SIG-M5 treated with dmso at 0.1 percent for 504 hours (cell line): ENCODE measurements around the gene RNF144A.

Experiments used
- DNase-seq: peaks from one replicate; lab custom pipeline; 2025; ENCODE audit not compliant: unreplicated experiment; lab: John Stamatoyannopoulos, UW

Gene RNF144A

DNA sequence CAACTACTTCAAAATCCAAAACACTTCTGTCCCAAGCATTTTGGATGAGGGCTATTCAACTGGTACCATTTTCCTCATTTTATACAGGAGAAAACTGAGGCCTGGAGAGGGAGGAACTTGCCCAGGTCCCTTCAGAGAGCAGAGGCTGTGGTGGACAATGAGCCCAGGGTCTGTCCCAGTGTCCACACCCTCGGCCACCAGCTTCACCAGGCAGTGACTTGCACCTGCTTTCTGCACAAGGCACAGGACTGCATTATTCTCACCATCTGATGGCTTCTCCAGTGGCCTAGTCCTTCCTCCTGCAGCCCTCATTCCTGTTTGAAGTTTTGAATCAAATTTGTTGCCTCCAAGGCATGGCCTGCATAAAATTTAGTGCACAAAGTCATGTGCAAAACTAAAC lies 53.3 kb downstream of the RNF144A start:
- no peak for DNase-seq

DNA sequence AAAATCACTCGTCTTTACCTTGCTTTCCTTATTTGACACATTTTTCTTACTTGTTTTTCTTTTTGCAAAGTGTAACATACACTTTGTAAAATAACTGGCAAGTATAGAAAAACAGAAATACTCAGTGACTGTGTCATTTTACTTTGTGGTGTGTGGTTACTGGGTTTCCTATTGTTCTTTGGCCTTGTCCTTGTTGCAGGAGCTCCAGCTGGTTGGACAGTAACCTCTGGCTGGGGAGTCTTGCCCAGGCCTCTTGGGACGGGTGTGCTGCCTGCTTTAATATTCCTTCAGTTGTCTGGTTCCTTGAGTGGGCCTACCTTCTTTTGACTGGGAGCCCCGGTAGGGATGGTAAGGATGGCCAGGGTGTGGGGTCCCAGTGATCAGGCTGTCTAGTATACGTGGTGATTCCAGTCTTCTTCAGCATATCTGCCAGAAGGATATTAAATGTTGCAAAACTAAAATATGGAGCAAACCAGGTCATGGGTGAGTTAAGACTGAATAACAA lies 53.8 kb downstream of the RNF144A start:
- no peak for DNase-seq

GRCh38 chr2:6971502-6971901 lies 54.3 kb downstream of the RNF144A start:
- DNase-seq, result no peak

- no peak for DNase-seq
Measured at GRCh38 chr2:6972067-6972710, 55.0 kb downstream of the RNF144A start.

DNA sequence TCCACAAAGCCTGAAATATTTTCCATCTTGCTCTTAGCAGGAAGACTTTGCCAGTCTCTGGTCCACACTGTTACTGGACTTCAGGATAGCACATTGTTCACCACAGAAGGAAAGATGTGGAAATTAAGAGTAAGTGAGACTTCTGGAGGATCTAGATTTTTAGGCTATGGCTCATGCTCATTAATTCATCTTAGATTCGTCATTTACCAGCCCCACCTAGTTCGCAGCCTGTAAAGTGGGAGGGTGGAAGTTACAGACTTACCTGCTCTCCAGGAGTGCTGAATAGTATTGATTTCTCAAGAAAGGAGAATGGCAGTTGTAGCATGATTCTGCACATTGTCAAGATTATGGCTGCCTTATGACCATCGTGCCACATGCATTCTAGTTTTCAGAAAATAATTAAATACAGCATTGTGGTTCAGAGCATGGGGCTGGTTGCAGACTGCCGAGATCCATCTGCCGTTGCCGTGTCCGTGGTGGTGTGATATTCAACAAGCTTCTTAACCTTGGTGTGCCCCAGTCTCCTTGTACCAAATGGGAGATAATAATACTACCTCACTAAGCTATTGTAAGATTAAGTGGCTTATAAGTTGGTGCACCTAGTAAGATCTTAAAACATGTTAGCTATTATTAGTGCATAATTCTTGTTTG lies 56.8 kb downstream of the RNF144A start:
- no peak for DNase-seq

- DNase-seq, result no peak
Measured at GRCh38 chr2:6975988-6976387, 58.8 kb downstream of the RNF144A start.

DNA sequence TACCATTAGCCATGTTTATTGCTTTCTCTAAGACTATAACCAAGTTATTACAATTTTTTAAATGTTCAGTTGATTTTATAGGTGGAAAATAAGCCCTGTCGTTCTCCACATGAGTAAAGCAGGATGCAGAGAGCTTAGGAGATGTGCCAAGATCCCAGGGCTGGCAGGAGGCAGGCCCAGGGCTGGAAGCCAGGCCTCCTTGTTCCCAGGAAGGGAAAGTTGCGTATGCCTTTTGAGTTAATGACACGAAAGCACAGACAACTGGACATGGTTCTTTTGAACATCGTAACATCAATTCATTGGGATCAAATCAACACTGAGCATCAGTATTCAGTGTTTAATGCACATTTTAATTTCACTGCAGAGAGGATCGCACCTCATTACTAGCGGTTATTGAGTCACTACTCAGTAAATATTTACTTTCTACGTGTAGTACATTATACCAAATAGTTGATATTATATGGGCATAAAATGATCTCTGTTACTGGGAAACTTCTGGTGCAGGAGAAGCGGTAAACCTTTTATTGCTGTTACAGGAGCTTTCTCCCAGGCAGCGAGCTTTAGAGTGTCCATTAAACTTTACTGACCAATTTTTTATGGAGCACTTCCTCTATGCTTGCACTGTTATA lies 60.0 kb downstream of the RNF144A start:
- DNase-seq, result no peak

DNA sequence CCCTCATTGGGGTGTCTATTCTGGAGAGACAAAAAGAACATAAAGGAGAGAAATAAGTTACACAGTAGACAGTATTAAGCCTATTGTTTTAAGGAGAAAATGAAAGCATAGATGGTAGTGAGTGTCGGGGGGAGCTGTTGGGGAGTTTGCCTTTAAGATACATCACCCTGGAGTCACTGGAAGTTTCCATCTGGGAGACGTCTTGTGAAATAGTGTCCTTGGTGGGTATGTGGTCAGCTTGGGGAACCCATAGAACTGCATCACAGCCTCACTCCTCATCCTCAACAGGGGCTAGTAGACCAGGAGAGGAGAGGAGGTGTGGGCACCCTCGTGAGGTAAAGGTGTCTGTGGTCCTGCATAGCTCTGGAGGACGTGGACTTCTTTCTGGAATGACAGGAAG lies 60.6 kb downstream of the RNF144A start:
- no peak for DNase-seq

DNA sequence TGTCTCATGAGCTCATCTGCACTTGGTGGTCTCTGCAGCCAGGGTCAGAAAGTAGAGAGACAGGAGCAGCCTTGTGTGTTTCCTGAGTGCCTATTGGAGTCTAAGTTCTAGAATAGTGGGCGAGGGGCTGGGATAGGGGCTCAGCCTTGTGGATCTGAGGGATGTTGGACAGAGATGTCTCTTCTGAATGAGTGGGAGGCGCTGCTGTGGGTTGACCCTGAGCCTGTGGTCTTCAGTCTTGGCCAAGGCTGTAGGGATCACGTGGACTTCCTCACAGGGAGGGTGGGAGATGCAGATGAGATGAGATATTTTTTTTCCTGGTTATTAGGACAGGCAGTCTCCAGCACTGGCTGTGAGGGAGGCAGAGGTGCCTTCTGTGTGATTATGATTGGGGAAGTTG lies 61.8 kb downstream of the RNF144A start:
- DNase-seq, result no peak

GRCh38 chr2:6982449-6982848 lies 65.2 kb downstream of the RNF144A start:
- no peak for DNase-seq

DNA sequence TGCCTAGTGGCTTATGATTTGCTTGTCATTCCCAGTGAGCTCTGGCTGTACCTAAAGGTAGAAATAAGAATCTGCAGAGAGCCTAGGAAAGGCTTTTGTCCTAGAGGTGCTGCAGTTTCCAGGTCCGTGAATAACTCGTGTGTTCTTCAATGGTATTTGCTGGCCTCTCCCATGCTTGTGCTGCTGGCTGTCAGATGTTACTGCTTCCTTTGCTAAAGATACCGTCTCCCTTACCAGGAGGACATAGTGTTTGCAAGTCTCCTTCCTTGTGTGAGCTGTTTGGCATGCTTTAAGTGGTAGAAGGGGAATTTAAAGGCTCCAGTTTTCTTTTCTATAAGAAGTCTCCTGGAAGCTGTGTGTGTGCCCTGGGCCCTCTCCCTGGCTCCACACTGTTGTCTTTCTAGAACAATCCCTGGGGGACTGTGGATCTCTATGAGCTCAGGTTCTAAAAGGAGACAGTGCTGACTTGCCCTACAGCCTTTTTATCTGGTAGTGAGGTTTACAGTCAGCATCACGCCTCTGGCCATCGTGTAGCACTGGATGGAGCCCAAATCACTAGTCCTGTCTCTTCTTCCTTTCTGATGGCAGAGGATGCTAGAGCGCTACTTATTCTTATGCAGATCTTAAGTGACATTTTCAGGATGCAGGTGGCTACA lies 65.8 kb downstream of the RNF144A start:
- no peak for DNase-seq

- no peak for DNase-seq
Measured at GRCh38 chr2:6986301-6986911, 69.2 kb downstream of the RNF144A start.

DNA sequence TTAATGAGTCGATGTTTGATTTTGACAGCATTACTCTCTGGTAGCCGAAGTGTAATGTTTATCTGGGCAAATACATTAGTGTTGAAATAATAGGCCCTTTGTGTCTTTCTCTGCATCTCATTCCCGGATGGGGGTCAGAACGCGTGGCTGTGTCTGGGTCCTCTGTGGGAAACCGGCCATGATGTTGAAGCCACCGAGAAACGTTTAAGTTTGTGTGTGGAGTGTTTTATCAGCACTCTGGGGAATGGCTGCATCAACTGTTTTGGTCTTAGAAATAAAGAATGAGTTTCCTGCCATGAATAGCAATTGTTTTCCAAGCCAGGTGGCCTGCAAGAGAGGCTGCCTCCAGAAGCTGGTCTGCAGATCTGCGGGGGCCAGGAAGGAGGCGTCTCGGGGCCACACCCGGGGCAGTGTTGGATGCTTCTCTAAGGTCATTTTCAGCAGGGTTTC lies 69.7 kb downstream of the RNF144A start:
- no peak for DNase-seq

DNA sequence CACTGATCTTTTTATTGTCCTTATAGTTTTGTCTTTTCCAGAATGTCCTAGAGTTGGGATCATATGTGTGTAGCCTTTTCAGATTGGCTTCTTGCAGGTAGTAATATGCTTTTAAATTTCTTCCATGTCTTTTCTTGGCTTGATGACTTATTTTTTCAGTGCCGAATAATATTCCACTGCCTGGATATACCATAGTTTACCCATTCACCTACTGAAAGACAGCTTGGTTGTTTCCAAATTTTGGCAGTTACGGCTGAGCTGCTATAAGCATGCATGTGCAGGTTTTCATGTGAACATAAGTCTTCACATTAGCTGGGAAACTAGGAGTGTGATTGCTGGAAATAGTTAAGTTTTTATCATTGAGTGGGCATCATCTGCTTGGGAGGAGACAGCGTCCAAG lies 73.7 kb downstream of the RNF144A start:
- no peak for DNase-seq

DNA sequence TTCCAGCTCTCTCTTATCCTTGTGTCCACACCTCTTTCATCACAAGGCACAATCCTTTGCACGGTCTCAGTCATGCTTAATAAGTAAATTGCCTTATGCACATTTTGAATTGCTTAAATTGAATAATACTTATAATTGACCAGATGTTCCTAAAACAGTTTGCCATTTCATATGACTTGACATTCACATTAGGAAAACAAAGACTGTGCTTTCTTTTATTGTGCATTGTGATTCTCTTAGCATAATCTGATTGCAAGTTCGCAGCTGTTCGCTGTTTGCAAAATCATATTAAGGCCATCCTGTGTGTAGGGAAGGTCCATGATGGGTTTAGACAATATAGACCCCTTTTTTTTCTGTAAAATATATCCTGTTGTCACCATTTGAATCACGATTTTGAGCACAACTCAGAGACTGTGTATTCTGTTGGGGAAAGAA lies 75.6 kb downstream of the RNF144A start:
- no peak for DNase-seq

GRCh38 chr2:6993229-6993640 lies 76.0 kb downstream of the RNF144A start:
- DNase-seq, result no peak

DNA sequence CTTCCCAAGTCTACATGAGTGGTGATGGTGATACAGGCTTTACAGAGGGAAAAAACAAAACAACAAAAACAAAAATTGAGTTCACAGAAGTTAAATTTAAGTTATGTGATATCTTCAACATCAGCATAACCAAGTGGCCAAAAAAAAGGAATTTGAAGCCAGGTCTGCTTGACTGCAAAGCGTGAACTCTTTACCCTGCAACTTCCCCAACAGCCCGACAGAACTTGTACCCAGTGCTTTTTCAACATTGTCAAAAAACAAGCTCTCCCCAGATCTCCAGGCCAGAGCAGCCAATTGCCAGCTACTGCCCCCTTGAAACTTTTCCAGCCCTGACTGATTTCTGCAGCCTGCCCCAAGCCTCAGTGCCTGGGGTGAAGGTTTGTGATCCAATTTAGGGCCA lies 76.7 kb downstream of the RNF144A start:
- DNase-seq, result no peak

- DNase-seq, result no peak
Measured at GRCh38 chr2:6994536-6995128, 77.4 kb downstream of the RNF144A start.

DNA sequence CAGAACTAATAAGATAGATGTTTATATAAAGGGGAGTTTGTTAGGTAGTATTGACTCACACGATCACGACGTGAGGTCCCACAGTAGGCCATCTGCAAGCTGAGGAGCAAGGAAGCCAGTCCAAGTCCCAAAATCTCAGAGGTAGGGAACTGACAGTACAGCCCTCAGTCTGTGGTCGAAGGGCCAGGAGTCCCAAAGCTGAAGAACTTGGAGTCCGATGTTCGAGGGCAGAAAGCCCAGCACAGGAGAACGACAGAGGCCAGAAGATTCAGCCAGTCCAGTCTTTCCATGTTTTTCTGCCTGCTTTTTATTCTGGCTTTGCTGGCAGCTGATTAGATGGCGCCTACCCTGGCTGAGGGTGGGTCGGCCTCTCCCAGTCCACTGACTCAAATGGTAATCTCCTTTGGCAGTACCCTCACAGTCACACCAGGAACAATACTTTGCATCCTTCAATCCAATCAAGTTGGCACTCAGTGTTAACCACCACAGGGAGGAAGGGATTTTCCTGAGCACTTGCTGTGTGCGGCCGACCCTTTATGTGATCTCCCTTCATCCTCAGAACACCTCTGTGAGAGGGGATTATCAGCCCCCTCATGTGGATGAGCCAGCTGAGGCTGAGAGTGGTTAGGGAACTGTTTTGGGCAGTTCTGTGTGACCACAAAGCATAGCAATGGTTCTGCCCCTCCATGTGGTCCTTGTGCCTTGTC lies 78.3 kb downstream of the RNF144A start:
- no peak for DNase-seq

- no peak for DNase-seq
Measured at GRCh38 chr2:6999211-6999877, 82.1 kb downstream of the RNF144A start.
